LHCN-M2 (cell line): Measurements from ENCODE around the gene EVA1B. TPM values are rescaled to one million over a fixed set of nuclear protein-coding genes. Genes with fewer than 3 reads are reported as not detected.

Experiments
- DNase-seq: peaks from one replicate; pipeline ENCODE4 v3.0.0-alpha.2; 2012; ENCODE audit warnings: low read depth
- polyA plus RNA-seq: library from polyadenylated mRNA; unstranded; fragments of >200 nt; gene quantifications from one replicate; pipeline ENCODE4 v1.2.1, GENCODE V29; 2012; ENCODE audit warnings: missing spikeins
- total RNA-seq: library from RNA; depleted of rRNA; stranded (reverse); fragments of >200 nt; gene quantifications from 2 replicates; pipeline ENCODE4 v1.2.3, GENCODE V29; 2014; rRNA removed

Gene EVA1B
- total RNA-seq, result 72.8 and 88.1 TPM in 2 replicates
- polyA plus RNA-seq, result 63.7 TPM

GRCh38 chr1:36323636-36324352 is at the start of gene EVA1B:
Gene EVA1B (minus strand): TSS chr1:36323645. CDS start chr1:36323037, 608 bp downstream.
- peak; percentile 55 for DNase-seq

GRCh38 chr1:36372617-36373016 is 49.2 kb upstream of the EVA1B start:
- peak; percentile 5 for DNase-seq

- peak; percentile 66 for DNase-seq
Observed at GRCh38 chr1:36369061-36369861, 45.8 kb upstream of the EVA1B start.

DNA sequence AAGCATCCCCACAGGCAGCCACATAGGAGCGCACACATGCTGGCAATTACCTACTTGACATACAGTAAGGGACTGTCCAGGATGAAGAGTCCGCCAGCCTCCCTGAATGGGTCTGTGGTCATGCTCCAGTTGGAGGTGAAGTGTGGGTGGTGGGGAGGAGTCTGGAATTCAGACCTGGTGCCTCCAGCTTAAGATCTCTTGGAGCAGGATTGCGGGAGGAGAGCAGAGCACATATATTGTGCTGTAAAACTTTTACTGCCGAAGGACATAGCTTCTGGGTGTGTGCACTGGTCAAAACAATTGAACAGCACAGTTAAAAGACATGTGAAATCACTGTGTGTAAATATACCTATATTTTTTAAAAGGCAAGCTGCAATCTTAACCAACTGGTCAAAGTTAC is 44.4 kb upstream of the EVA1B start:
- DNase-seq, result no peak

DNA sequence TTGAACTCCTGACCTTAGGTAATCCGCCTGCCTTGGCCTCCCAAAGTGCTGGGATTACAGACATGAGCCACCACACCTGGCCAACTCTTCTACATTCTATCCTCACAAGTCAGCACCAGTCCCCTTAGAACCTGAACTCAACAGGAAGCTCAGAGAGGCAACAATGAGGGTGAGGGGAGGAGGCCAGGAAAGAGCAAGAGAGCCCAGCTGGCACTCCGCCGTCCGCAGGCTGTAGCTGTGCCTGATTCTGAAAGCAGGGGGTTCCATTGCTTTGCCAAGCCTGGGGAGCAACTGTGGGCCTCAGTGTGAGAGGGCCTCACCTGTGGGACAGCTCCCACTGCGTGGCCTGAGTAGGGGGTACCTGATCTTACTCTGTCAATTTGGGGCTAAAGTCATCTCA is 43.6 kb upstream of the EVA1B start:
- no peak for DNase-seq

DNA sequence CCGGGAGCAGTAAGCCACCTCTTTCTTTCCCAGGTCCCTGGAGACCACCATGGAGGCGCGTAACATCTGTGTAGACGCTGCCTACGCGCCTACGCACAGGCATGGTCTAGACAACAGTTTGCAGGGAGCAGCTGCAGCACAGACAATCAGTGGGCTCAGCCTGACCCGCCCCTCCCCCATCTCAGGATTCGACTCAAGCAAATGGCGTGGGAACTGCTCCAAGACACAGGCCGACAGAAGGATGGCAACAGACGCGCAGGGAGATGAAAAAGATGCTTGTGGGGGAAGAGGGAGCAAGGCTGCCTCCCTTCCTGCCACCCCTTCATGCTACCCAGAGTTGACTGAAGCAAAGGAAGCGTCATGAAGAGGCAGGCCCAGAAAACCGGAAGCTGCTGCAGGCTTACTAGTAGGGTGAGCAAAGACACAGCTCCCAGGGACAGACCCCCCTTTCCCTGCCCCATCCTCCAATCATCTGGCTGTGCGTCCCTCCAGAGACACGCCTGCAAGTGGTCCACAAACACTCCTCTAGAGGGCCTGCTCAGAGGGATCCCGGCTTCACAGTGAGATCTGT is 42.7 kb upstream of the EVA1B start:
- peak; percentile 88 for DNase-seq

DNA sequence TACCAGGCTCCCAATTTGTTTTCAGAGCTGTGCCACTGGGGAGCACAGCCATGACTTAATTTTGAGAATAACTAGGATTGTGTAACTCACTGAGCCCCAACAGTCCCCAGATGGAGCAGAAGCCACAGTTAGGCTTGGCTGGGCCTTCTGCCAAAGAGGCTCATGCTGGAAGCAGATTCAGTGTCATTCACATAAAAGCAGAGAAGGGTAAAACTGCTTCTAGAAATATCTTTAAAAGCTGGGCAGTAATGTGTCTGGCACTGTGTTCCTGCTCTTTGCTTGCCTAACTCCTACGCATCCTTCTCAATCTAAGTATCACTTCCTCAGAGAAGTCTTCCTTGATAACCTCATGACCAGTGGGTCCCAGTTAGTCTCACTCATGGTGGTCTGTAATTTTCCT is 41.9 kb upstream of the EVA1B start:
- peak; percentile 85 for DNase-seq

DNA sequence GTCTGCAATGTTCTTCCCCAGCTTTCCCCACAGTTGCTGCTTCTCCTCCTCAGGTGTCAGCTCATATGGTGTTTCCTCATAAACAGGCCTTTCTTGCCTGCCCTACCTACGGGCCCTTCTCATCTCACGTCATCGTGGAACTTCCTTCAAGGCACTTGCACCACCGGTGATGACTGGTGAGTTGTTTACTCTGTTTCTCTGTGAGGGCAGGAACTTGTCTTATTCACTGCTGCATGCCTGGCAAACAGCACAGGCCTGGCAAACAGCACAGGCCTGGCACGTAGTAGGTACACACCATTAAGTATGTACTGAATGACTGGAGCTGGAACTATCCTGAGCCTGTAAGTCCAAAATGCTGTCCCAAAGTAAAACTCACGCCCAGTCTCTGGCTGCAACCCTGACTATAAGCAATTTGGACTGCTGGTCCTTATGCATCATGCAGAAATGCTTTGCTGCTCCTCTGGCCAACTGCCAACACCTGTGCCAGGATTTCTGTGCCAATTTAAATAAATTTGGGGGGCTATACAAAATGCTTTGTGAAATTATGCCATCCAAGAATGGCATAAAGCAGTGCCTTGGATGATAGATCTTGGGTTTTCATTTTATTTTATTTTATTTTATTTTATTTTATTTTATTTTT is 36.6 kb upstream of the EVA1B start:
- peak; percentile 24 for DNase-seq

DNA sequence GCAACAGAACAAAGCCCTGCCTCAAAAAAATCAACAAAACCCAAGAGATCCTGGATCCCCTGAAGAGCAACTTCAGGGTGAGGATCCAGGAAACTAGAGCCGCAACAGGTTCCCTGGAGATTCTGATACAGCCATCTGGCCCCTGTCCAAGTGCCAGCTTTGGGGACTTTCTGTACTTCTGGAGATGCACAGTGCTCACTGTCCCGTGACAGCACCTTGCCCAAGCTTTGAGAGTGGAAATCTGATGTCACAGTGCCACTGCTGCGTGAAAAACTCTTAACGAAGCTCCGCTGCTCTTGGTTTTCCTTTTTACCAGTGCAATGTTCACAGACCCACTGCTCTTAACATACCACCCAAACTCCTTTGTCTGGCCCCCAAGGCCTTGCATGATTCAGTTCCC is 35.9 kb upstream of the EVA1B start:
- DNase-seq, result no peak

DNA sequence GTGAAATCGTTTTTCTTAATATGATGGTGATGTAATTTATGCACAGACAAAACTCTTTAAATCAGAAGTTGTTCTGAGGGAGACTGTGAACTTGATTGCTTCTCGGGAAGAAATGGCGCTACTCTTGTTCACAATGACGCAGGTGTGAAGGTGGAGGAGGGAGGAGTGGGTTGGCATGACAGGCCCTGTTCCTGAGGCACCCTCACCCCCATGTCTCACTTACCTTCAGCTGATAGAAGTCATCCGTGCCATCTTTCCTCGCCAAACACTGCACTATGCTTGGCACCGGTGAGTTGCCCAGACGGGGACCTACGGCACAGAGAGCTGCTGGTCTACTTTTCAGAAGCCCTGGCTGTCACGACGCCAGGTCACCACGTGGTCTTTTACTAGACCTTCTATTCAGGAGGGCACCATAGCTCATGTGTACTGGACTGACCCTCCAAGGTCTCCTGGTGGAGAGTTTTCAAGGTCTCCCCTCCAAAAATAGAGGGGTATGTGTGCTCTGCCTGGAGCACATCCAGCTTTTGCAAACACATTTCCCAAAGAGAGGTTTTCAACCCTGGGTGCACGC is 35.2 kb upstream of the EVA1B start:
- DNase-seq, result no peak

DNA sequence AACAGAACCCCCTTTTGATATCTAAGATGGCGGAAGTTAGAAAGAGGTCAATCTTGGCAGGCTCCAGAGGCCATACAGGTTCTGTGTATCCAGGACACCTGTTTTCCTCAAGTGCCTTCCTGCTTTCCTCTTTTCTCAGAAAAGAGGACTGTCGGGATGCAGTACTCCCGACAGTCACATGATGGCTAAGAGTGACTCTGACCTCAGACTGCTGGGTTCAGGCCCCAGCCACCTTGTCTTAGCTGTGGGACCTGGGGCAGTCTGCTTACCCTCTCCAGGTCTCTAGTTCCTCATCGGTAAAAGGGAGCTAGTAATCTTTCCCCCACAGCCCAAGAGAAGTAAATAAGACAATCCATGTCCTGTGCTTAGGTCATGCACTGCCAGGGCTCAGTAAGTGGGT is 32.4 kb upstream of the EVA1B start:
- no peak for DNase-seq

DNA sequence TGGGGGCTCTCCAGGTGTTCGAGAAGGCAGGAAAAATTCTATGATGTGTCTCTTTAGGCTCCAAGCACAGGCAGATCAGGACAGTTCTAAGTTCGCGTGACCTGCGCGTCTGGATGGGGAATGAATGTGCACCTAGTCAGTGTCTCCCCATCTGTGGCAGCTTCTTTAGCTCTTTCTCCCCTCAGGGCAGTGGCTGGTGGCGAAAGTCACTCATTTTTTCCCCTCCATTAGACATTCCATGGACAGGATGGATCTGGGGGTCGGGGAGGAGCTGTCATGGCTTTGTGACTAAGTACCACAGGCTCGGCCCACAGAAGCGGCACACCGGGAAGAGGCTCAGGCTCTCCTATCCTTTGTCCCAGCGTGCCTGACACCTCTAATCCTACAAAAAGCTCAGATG is 31.0 kb upstream of the EVA1B start:
- no peak for DNase-seq

DNA sequence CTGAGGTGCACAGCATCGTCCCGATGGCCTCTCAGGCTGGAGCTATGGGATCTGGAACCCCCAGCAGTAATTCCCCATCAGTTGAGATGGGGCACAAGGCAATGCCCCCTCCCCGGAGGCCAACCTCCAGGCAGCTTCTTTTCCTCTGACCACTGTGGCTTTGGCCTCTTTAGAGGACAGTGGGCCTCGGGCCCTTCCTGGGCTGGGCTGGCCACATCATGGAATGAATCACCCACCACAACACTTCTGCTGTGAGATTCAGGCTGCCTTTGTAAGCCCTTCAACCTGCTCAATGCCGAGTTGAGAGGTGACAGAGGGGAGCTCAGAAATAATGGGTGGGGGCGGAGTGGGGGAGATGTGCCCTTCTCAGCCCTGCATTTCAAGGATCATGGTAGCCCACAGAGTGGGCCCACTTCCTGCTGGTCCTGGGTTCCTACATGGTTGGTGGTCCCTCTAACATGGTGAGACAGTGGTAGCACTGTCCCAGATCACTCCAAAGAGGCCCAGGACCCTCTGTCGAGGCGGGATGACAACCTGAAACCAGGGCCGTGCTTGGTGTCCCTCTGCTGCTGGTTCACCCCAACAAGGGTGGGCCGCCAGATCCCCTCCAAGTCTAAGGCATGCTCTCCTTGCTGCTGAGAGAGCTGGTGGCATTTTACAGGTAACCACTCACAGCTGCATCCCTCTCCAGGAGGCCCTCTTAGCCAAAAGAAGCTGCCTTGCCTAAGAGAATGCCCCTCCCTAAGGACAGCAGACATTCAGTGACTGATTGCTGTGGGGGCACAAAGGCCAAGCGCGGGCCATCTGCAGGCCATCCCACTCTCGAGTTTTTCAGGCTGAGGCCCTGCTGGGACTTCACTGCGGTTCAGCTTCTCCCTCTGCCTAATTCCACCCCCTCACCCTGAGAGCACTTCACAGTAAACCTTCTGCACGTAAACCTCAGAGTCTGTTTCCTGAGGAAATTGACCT is 29.7 kb upstream of the EVA1B start:
- DNase-seq, result peak; percentile 83

GRCh38 chr1:36352125-36352909 is 28.9 kb upstream of the EVA1B start:
- DNase-seq, result peak; percentile 45

GRCh38 chr1:36351227-36351977 is 28.0 kb upstream of the EVA1B start:
- DNase-seq, result peak; percentile 97

GRCh38 chr1:36350659-36351226 is 27.3 kb upstream of the EVA1B start:
- DNase-seq, result peak; percentile 87

DNA sequence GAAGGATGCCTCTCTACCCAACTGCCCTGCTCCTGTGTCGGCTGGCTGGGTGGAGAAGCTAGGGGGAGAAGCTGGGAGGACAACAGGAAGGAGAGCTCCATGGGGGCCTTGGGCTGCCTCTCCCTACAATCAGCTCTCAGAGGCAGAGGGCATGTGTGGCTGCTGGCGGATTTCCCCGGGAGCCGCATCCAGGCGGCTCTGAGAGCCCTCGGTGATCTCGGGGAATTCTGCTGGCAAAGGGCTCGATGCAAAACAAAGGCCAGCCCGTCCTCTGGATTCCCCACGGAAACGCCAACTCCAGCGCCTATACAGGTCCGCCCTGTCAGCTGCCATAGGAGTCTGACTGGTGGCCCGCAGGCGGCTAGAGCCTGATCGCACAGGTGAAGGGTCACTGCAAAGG is 26.4 kb upstream of the EVA1B start:
- DNase-seq, result peak; percentile 17

DNA sequence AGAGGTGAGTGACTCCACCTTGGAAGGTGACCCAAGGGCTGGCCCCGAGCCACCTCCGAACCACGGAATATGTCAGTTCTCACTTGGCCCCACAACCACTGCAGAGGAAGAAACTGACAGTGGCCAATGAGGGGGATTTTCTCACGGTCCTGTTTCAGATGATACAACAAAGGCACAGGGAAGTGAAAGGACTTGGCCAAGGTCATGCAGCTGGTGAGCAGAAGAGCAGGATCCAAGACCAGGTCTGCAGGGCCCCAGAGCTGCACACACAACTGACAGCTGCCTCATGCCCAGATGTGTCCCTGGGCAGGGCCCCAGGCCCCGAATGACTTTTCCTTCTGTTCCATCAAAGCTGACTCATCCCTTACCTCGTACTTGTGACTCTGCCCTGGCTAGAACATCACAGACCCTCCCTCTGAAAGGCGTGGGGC is 25.8 kb upstream of the EVA1B start:
- peak; percentile 85 for DNase-seq
